Measurements from ENCODE around the gene GPRC5C. TPM values are rescaled to one million over a fixed set of nuclear protein-coding genes. Genes with fewer than 3 reads are reported as not detected.

GPRC5C gene
- total and polyA plus RNA-seq, 2 experiments from 2014 or later = 1.6 to 2.7 TPM

GRCh38 chr17:74473294-74473693 is 41.4 kb downstream of the GPRC5C start:
- H3K27ac ChIP-seq = no peak overlapping the region
- H3K27me3 ChIP-seq (replicated peaks; ENCODE audit: insufficient read depth) = no peaks in the 10 kb centered on the region
- H3K79me2 ChIP-seq (ENCODE audit: insufficient read depth) = no peaks in the 10 kb centered on the region
- DNase-seq = no peak
- no peaks in the 10 kb centered on the region for H3F3A ChIP-seq (ENCODE audit: insufficient read depth)
- H3K9me2 ChIP-seq (ENCODE audit: insufficient read depth) = no peaks in the 10 kb centered on the region
- WGBS, 2 experiments (ENCODE audit: low coverage in 1 of 2, low lambda C conversion rate in 2 of 2, missing lambda C conversion rate in 2 of 2) = 82 to 89% methylated on average over 8 of the region's 8 CpGs
- no peaks in the 10 kb centered on the region for H3K36me3 ChIP-seq (ENCODE audit: low read depth)
- no peak overlapping the region for H3K4me3 ChIP-seq
- peaks cover 3% of the 10 kb centered on the region; the same call in 1 of the 2 replicates for H3K4me1 ChIP-seq (ENCODE audit: insufficient read depth)
- no peaks in the 10 kb centered on the region for H3K9me3 ChIP-seq (ENCODE audit: low read depth)
- no peak overlapping the region for H2AFZ ChIP-seq
- no peaks in the 10 kb centered on the region for H4K20me1 ChIP-seq (ENCODE audit: insufficient read depth)
- no peak for TF ChIP-seq EZH2 (IDR thresholded peaks at IDR 0.05; ENCODE audit: insufficient read depth, poor library complexity, severe bottlenecking)
- H3K9ac ChIP-seq = no peak overlapping the region
- in situ Hi-C loops (cut with MboI) = no loop called here
- no peak overlapping the region for H3K4me2 ChIP-seq (ENCODE audit: unreplicated experiment)

GRCh38 chr17:74474043-74474792 is 42.3 kb downstream of the GPRC5C start:
- Histone ChIP-seq H3K36me3 (ENCODE audit: low read depth) (no peaks in the 10 kb centered on the region), H2AFZ (no peak overlapping the region), H3K9me3 (ENCODE audit: low read depth) (no peaks in the 10 kb centered on the region), H3K4me1 (ENCODE audit: insufficient read depth) (peaks cover 9% of the 10 kb centered on the region; the same call in 1 of the 2 replicates), H4K20me1 (ENCODE audit: insufficient read depth) (no peaks in the 10 kb centered on the region), H3K79me2 (ENCODE audit: insufficient read depth) (no peaks in the 10 kb centered on the region), H3K27ac (no peak overlapping the region), H3F3A (ENCODE audit: insufficient read depth) (no peaks in the 10 kb centered on the region), H3K9ac (no peak overlapping the region), H3K9me2 (ENCODE audit: insufficient read depth) (no peaks in the 10 kb centered on the region), H3K27me3 (replicated peaks; ENCODE audit: insufficient read depth) (no peaks in the 10 kb centered on the region), H3K4me3 (no peak overlapping the region), H3K4me2 (ENCODE audit: unreplicated experiment) (no peak overlapping the region)
- WGBS, 2 experiments (ENCODE audit: low coverage in 1 of 2, low lambda C conversion rate in 2 of 2, missing lambda C conversion rate in 2 of 2) = 59 to 65% methylated on average over 9 of the region's 9 CpGs
- no peak for DNase-seq
- no peak for TF ChIP-seq EZH2 (IDR thresholded peaks at IDR 0.05; ENCODE audit: insufficient read depth, poor library complexity, severe bottlenecking)
- TF ChIP-seq EZH2phosphoT487 (IDR thresholded peaks at IDR 0.05; ENCODE audit: insufficient read depth, low read depth) = no peak
- in situ Hi-C loops (cut with MboI) = no loop called here

- peaks cover 9% of the 10 kb centered on the region; the same call in 1 of the 2 replicates for H3K4me1 ChIP-seq (ENCODE audit: insufficient read depth)
- WGBS, 2 experiments (ENCODE audit: low coverage in 1 of 2, low lambda C conversion rate in 2 of 2, missing lambda C conversion rate in 2 of 2) = 65 to 70% methylated on average over 4 of the region's 4 CpGs
- H3K9ac ChIP-seq = no peak overlapping the region
- no peak for DNase-seq
- TF ChIP-seq EZH2 (IDR thresholded peaks at IDR 0.05; ENCODE audit: insufficient read depth, poor library complexity, severe bottlenecking) (no peak), EZH2phosphoT487 (IDR thresholded peaks at IDR 0.05; ENCODE audit: insufficient read depth, low read depth) (no peak)
- no peaks in the 10 kb centered on the region for H3K36me3 ChIP-seq (ENCODE audit: low read depth)
- no peak overlapping the region for H3K4me2 ChIP-seq (ENCODE audit: unreplicated experiment)
- H3K9me3 ChIP-seq (ENCODE audit: low read depth) = no peaks in the 10 kb centered on the region
- in situ Hi-C loops (cut with MboI) = no loop called here
- no peak overlapping the region for H3K27ac ChIP-seq
- no peaks in the 10 kb centered on the region for H3K79me2 ChIP-seq (ENCODE audit: insufficient read depth)
- no peaks in the 10 kb centered on the region for H3K9me2 ChIP-seq (ENCODE audit: insufficient read depth)
- no peaks in the 10 kb centered on the region for H3K27me3 ChIP-seq (replicated peaks; ENCODE audit: insufficient read depth)
- no peaks in the 10 kb centered on the region for H4K20me1 ChIP-seq (ENCODE audit: insufficient read depth)
- H2AFZ ChIP-seq = no peak overlapping the region
- H3F3A ChIP-seq (ENCODE audit: insufficient read depth) = no peaks in the 10 kb centered on the region
- H3K4me3 ChIP-seq = no peak overlapping the region
Observed at GRCh38 chr17:74475189-74475588, 43.3 kb downstream of the GPRC5C start.

- Histone ChIP-seq H2AFZ (no peak overlapping the region), H3K79me2 (ENCODE audit: insufficient read depth) (no peaks in the 10 kb centered on the region), H3K4me1 (ENCODE audit: insufficient read depth) (peaks cover 9% of the 10 kb centered on the region; the same call in 1 of the 2 replicates), H3K4me2 (ENCODE audit: unreplicated experiment) (no peak overlapping the region), H3K27ac (no peak overlapping the region), H3K27me3 (replicated peaks; ENCODE audit: insufficient read depth) (no peaks in the 10 kb centered on the region), H3K36me3 (ENCODE audit: low read depth) (no peaks in the 10 kb centered on the region), H3K4me3 (no peak overlapping the region), H4K20me1 (ENCODE audit: insufficient read depth) (no peaks in the 10 kb centered on the region), H3K9me3 (ENCODE audit: low read depth) (no peaks in the 10 kb centered on the region), H3K9ac (no peak overlapping the region), H3K9me2 (ENCODE audit: insufficient read depth) (no peaks in the 10 kb centered on the region), H3F3A (ENCODE audit: insufficient read depth) (no peaks in the 10 kb centered on the region)
- no peak for TF ChIP-seq EZH2 (IDR thresholded peaks at IDR 0.05; ENCODE audit: insufficient read depth, poor library complexity, severe bottlenecking)
- no peak for TF ChIP-seq EZH2phosphoT487 (IDR thresholded peaks at IDR 0.05; ENCODE audit: insufficient read depth, low read depth)
- in situ Hi-C loops (cut with MboI) = no loop called here
- WGBS, 2 experiments (ENCODE audit: low coverage in 1 of 2, low lambda C conversion rate in 2 of 2, missing lambda C conversion rate in 2 of 2) = 78 to 80% methylated on average over 4 of the region's 4 CpGs
- no peak for DNase-seq
Observed at GRCh38 chr17:74477411-74477810, 45.5 kb downstream of the GPRC5C start.

Measured in GM23248 (cell line).